HG03558 (cell line): Measurements from ENCODE around the gene TARS2.
A peak's percentile ranks its signal among the peaks of the same experiment; 100 is the strongest.

ENCODE experiments used
- ATAC-seq: cut with Tn5 transposase; IDR thresholded peaks from one replicate; pipeline ENCODE4 v1.9.1; 2021; ENCODE audit warnings: moderate number of reproducible peaks; ENCODE audit not compliant: unreplicated experiment; ENCODE audit errors: extremely low read depth

The TARS2 gene

DNA sequence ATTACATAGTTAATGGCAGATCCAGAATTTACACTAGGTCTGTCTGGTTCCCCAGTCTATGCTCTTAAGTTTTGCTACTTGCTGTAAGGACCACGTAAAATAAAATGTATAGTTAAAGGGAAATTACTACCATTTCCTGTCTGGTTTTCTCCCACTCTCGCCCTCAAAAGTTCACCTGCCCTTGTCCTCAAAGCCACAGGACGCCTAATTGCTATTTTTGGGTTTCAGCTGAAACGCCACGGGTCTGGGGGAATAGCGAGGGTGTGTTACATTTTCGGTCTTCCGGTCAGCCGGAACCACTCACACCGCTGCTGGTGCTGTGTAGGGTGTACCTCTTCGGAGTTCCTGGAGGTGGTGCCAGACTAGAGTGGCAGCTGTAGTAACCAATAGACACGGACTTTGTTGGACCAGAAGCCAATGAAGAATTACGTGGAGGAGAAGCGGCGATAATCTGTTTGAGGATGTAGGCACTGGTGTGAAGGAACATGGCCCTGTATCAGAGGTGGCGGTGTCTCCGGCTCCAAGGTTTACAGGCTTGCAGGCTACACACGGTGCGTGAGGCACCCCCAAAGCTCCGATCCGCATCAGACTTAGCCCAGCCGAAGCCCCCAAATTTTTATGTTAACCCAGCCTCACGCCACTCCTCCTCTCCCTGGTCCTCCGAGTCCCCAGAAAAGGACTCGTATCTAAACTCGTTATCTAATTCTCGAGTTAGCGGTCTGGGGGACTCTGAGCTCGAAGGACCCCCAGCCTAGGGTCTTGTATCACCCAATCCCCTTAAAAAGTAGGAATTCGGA is at the start of gene TARS2:
TSS of gene TARS2 (plus strand) at position 454 of the 797 bp plus-strand sequence. CDS start at position 486, 32 bp downstream.
- peak; percentile 98 for ATAC-seq

GRCh38 chr1:150441121-150441520 is 46.1 kb upstream of the TARS2 start:
- no peak for ATAC-seq

DNA sequence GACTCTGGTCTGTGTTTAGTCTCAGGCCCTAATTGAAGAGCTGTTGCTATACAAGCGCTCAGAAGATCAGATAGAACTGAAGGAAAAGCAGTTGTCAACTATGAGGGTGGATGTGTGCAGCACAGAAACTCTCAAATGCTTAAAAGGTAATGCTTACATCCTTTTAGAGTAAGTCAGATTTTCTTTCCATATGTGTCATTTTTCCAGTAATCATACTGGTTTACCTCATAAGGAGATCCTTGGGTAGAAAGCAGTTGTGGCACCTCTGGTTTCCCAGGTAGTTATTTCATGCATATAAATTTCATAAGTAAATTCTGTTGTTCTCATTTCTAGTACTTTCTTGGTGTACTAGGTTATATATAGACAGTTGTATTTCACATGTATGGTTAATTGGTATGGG is 43.0 kb upstream of the TARS2 start:
- ATAC-seq, result no peak

DNA sequence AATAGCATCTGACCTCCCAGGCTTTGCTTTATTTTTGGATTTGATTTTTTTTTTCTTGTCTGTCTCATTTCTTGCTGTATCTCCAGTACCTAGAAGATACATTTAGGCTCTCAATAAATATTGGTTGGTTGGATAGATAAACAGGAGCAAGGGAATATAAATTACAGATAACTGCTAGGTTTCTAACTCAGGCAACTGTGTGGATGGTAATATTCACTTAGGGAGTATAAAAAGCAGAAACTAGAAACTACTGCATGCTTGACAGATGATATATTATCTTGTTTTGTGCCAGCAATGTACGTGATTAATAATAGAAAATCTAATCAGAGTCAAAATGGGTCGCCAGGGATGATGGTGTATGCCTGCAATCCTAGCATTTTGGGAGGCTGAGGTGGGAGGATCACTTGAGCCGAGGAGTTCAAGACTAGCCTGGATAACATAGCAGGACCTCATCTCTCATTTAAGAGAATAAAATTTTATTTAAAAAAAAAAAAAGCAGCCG is 31.0 kb upstream of the TARS2 start:
- no peak for ATAC-seq

DNA sequence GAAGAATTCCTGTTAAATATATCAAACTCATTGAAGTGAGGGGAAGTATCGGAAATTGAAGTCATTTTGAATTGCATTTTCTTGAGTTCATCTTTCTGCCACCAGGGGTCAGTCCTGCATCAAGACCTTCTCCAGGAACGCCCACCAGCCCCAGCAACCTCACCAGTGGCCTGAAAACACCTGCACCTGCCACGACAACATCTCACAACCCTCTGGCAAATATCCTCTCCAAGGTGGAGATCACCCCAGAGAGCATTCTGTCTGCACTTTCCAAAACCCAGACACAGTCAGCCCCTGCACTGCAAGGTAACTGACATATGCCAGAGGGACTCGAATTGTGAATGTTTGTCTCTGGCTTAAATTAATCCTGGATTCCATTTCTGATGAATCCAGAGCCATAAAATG is 22.8 kb upstream of the TARS2 start:
- ATAC-seq, result no peak

GRCh38 chr1:150466964-150467363 is 20.3 kb upstream of the TARS2 start:
- ATAC-seq, result no peak

- no peak for ATAC-seq
These were observed 17.9 kb upstream of the TARS2 start for GRCh38 chr1:150469291-150469690.

DNA sequence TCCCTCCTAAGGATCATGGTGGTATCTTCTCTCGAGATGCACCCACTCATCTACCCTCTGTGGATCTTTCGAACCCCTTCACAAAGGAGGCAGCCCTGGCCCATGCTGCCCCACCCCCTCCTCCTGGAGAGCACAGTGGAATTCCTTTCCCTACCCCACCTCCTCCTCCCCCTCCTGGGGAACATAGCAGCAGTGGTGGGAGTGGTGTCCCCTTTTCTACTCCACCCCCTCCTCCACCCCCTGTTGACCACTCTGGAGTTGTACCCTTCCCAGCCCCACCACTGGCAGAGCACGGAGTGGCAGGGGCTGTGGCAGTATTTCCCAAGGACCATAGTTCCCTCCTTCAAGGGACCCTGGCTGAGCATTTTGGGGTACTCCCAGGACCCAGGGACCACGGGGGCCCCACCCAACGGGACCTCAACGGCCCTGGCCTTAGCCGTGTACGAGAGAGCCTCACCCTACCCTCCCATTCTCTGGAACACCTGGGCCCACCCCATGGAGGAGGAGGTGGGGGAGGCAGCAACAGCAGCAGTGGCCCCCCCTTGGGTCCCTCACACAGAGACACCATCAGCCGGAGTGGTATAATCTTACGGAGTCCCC is 14.5 kb upstream of the TARS2 start:
- ATAC-seq, result no peak

GRCh38 chr1:150473659-150474058 is 13.6 kb upstream of the TARS2 start:
- ATAC-seq, result no peak

DNA sequence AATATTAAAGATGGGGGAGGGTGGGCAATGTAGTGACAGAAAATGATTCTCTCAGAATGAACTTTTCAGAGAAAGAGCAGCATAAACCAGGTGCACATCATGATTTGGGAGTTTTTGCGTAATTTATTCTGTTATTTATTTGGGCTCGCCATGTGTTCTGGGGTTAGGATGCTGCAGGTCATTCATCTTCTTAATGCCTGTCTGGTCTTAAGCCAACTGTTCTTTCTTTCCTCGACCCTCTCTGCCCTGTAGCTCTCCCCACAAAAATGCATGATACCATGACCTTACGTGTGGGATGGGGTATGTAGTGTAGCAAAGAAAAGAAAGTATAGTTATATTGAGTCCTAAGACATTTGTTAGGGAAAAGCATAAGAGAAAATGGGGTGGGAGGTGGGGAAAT is 12.3 kb upstream of the TARS2 start:
- ATAC-seq, result no peak

- no peak for ATAC-seq
These were observed 10.5 kb upstream of the TARS2 start for GRCh38 chr1:150476754-150477153.

- ATAC-seq, result no peak
These were observed 9.9 kb upstream of the TARS2 start for GRCh38 chr1:150477320-150477719.

DNA sequence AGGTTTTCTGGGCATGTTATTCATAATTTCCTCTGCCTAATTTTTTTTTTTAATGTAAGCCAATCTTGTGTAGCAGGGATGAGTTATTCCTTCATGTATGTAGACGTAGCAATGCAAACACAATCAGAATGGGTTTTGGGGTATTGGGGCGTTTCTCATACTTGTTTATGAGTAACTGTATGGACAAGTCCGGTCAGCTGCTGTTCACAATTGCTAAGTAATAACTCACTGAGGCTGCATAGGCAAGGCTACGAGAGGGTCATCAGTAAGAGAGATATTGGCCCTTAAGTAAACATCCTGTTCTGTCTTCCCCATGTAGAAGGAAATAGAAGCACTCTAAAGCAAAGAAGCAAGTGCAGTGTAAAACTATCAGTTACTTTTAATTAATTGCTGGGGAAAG is 9.5 kb upstream of the TARS2 start:
- no peak for ATAC-seq

DNA sequence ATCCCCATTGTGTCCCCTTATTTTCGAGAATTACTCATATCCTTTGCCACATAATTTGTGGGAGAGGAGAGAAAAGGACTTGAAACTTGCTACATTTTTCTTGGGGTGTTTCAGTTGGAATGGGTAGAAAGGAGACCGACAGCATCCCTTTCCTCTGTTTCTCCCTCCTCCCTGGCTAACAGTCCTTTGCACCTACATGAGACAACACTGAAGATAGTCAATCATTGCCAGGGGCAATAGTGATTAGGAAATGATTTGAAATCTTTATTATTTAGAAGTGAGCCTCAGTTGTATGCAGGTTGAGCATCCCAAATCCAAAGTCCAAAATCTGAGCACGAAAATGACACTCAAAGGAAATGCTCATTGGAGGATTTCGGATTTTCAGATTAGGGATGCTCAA is 7.8 kb upstream of the TARS2 start:
- no peak for ATAC-seq

DNA sequence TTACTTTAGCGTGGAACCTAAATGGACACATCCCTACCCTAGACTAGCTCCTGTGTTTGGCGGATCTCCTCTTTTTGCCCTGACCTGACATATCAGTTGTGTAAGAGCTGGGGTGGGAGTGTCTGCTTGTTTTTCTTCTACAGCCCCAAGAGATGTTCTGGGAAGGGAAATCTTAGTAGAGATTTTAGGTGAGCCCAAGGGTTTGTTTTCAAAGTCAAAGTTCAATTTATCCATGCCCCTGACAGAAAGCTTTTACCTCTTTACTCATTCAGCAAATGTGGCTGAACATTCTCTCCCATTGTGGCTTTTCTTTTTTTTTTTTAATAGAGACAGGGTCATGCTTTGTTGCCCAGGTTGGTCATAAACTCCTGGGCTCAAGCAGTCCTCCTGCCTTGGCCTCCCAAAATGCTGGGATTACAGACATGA is 7.3 kb upstream of the TARS2 start:
- no peak for ATAC-seq

GRCh38 chr1:150484431-150484830 is 2.8 kb upstream of the TARS2 start:
- no peak for ATAC-seq

DNA sequence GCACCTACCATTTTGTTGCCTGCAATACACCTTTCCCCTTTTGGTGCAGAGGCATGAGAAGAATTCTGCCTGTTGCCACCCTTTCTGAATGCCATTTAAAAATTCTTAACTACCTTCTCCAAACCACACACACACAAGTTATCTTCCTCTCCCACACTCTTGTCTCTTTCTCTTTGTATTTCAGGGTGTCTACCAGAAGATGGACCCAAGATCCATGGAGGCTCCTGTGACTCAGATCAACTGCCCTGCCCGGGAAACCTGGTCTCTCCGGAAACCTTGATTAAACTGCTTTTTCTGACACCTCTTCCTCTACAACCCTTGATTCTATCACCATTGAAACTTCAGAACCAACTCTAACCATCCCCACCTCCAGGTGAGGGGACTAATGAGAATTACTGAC is 2.4 kb upstream of the TARS2 start:
- ATAC-seq, result no peak

- ATAC-seq, result no peak
These were observed 520 bp downstream of the TARS2 start for GRCh38 chr1:150487763-150488115.

GRCh38 chr1:150493175-150493574 is 6.0 kb downstream of the TARS2 start:
- no peak for ATAC-seq

DNA sequence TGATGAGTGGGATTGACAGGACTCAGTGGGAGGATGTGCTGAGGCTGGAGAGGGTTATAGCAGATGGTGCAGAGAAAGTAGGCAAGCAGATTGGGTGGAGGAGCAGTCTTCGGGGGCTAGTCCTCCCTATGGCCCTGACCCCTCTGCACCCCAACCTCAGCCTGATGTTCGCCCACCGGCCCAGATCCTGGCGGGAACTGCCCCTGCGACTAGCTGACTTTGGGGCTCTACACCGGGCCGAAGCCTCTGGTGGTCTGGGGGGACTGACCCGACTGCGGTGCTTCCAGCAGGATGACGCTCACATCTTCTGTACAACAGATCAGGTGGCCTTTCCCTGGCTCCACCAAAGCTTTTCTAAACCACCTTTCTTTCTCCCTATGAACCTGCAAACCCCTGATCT is 11.1 kb downstream of the TARS2 start:
- no peak for ATAC-seq

DNA sequence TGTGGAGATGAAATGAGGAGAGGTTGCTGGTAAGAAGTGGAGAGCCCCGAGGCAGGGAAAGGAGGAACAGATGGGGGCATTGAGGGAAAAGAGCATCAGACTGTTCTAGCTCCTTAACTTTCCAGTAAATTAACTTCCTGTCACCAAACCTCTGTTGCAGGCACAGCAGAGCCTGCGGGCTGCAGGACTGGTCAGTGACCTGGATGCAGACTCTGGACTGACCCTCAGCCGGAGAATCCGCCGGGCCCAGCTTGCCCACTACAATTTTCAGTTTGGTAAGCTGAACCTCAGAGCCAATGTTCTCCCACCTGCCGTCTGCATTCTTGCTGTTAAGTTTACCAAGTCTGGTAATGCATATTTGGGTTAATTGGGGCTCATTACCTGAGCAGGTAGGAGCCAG is 18.2 kb downstream of the TARS2 start:
- no peak for ATAC-seq
